AG04450 (cell line): Measurements from ENCODE around the gene IQCF2. TPM values are rescaled to one million over a fixed set of nuclear protein-coding genes. Genes with fewer than 3 reads are reported as not detected.
"Not testable (repeated sequence)": the region's sequence is repeated elsewhere in the genome, so short reads cannot be mapped to it uniquely, and the experiment has no call there.

ENCODE experiments used
- CTCF ChIA-PET: fragments of 300-600, 350-600 bp; formaldehyde crosslinking; extraction: SDS; loops from one replicate; lab custom pipeline; 2022; ENCODE audit warnings: antibody characterized with exemption, inconsistent platforms; lab: Charles Lee
- POLR2A ChIA-PET: fragments of 350-600 bp; formaldehyde crosslinking; extraction: SDS; loops from one replicate; lab custom pipeline; 2021; ENCODE audit warnings: antibody characterized with exemption, inconsistent platforms; lab: Yijun Ruan, JAX
- DNase-seq: peaks from one replicate; pipeline ENCODE4 v3.0.0-alpha.2; 2011; ENCODE audit warnings: low read depth, low spot score
- H3K27ac ChIP-seq: one replicate; pipeline ENCODE4 v1.5.1; 2012; ENCODE audit warnings: low read depth, low read length, control low read depth
- H3K27me3 ChIP-seq: one replicate; pipeline ENCODE4 v1.6.0; 2012; ENCODE audit warnings: low read length; ENCODE audit not compliant: control insufficient read depth, insufficient read depth
- H3K4me3 ChIP-seq: 2 replicates; pipeline ENCODE4 v1.5.1; 2011; ENCODE audit warnings: mild to moderate bottlenecking, low read depth, low read length, control low read depth
- H3K9me3 ChIP-seq: 2 replicates; pipeline ENCODE4 v1.5.1; 2012; ENCODE audit warnings: low read length; ENCODE audit not compliant: control insufficient read depth, insufficient read depth
- CTCF ChIP-seq: IDR thresholded peaks from 2 replicates; pipeline ENCODE4 v1.5.1; 2011; ENCODE audit warnings: low read depth, low read length, control low read depth, inconsistent platforms
- polyA plus RNA-seq: library from polyadenylated mRNA; depleted of rRNA; stranded (reverse); fragments of >200 nt; gene quantifications from 2 replicates; pipeline ENCODE4 v1.2.3, GENCODE V29; 2011

The IQCF2 gene
- polyA plus RNA-seq, 1 experiment: not detected

GRCh38 chr3:51830836-51831385 is 30.5 kb upstream of the IQCF2 start:
- H3K27ac ChIP-seq: no peak overlapping the region
- CTCF ChIA-PET: no interaction called here

GRCh38 chr3:51836606-51837005 is 24.8 kb upstream of the IQCF2 start:
- no peak for TF ChIP-seq CTCF
- Histone ChIP-seq H3K4me3 (no peak overlapping the region), H3K27me3 (no peaks in the 10 kb centered on the region), H3K9me3 (no peaks in the 10 kb centered on the region), H3K27ac (no peak overlapping the region)
- no peak for DNase-seq
- ChIA-PET CTCF (no interaction called here), POLR2A (no interaction called here)

More at GRCh38 chr3:51830836-51831385, 30.5 kb upstream of the IQCF2 start:
- POLR2A ChIA-PET: no interaction called here
- Histone ChIP-seq H3K4me3 (no peak overlapping the region), H3K9me3 (no peaks in the 10 kb centered on the region; the same call in 1 of the 2 replicates), H3K27me3 (no peaks in the 10 kb centered on the region)
- TF ChIP-seq CTCF: no peak
- no peak for DNase-seq

- Histone ChIP-seq H3K4me3 (no peak overlapping the region), H3K9me3 (no peaks in the 10 kb centered on the region), H3K27me3 (no peaks in the 10 kb centered on the region), H3K27ac (no peak overlapping the region)
- POLR2A ChIA-PET: no interaction called here
- DNase-seq: no peak
- TF ChIP-seq CTCF: no peak
- CTCF ChIA-PET: interaction anchor here (1.0 kb wide), 1 partner anchor 45 kb away, joined by 4 read pairs; no protein-coding TSS in a partner anchor
These were observed 16.3 kb upstream of the IQCF2 start for GRCh38 chr3:51845129-51845528.

GRCh38 chr3:51855411-51855810 is 6.0 kb upstream of the IQCF2 start:
- CTCF ChIA-PET, H3K9me3 ChIP-seq, H3K27ac ChIP-seq, DNase-seq, POLR2A ChIA-PET, H3K4me3 ChIP-seq, H3K27me3 ChIP-seq: not testable (repeated sequence)

GRCh38 chr3:51862886-51863285 is 1.5 kb downstream of the IQCF2 start:
- Histone ChIP-seq H3K9me3 (no peaks in the 10 kb centered on the region; the same call in 1 of the 2 replicates), H3K4me3 (no peak overlapping the region), H3K27ac (no peak overlapping the region), H3K27me3 (peaks cover 2% of the 10 kb centered on the region)
- ChIA-PET CTCF (no interaction called here), POLR2A (no interaction called here)
- DNase-seq: no peak
- TF ChIP-seq CTCF: no peak

- DNase-seq, CTCF ChIA-PET, H3K27ac ChIP-seq, H3K4me3 ChIP-seq, H3K27me3 ChIP-seq, POLR2A ChIA-PET, H3K9me3 ChIP-seq: not testable (repeated sequence)
These were observed 7.5 kb downstream of the IQCF2 start for GRCh38 chr3:51868896-51869295.
